COLO668 (cell line): ENCODE results near the gene CLEC18A.
"Not testable (repeated sequence)": the region's sequence is repeated elsewhere in the genome, so short reads cannot be mapped to it uniquely, and the experiment has no call there.

ENCODE experiments used
- DNase-seq: peaks from one replicate; lab custom pipeline; 2025; ENCODE audit not compliant: unreplicated experiment; lab: John Stamatoyannopoulos, UW

CLEC18A gene

GRCh38 chr16:69929480-69929879 is 21.7 kb upstream of the CLEC18A start:
- no peak for DNase-seq

- DNase-seq, result peak; percentile 40
Observed at GRCh38 chr16:69930117-69930776, 20.9 kb upstream of the CLEC18A start.

GRCh38 chr16:69931631-69932030 is 19.5 kb upstream of the CLEC18A start:
- DNase-seq, result no peak

DNA sequence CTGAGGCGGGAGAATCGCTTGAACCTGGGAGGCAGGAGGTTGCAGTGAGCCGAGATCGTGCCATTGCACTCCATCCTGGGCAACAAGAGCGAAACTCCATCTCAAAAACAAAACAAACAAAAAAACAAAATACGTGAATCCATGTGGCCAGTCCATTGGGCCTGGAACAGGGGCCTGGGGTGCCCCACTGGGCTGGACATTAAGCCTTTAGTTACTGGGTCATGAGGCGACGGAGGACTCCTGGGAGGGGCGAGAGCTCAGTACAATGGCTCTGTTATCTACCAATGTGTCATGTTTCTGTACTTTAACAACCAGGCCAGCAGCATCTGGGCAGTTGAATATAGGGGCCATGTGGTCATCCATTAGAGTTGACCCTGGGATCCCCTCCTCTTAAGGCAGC is 18.9 kb upstream of the CLEC18A start:
- no peak for DNase-seq

DNA sequence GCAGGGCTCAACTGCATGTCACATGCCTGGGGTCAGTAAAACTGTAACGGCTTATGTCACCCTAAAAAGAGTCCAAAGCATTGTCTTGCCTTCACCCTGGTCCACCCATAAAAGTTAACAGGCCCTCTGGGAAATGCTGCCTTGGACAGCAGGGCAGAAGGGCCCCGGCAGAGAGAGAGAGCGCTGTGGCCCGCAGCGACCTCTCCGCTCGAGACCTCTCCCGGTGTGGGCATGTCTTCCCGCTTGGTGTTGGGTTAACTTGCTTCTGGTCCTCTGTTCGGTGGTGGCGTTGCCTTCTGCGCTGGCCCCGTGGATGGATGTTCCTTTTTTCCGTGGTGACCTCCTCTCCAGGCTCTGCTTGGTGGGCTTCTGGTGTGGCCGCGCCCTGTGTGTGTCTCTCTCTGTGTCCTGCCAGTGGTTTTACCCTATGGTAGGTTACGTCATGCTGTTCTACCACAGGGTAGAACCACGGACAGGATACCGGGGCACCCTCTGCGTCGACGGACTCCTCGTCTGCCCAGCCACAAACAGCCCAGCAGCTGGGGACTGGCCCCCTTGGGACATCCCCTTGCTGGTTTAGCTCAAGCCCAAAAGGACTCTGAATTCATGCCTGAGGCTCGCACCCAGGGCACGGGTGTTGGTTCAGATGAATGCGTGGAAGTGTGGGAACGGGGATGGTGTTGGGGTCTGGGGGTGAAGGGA is 18.3 kb upstream of the CLEC18A start:
- no peak for DNase-seq

- no peak for DNase-seq
Observed at GRCh38 chr16:69934044-69934443, 17.1 kb upstream of the CLEC18A start.

DNA sequence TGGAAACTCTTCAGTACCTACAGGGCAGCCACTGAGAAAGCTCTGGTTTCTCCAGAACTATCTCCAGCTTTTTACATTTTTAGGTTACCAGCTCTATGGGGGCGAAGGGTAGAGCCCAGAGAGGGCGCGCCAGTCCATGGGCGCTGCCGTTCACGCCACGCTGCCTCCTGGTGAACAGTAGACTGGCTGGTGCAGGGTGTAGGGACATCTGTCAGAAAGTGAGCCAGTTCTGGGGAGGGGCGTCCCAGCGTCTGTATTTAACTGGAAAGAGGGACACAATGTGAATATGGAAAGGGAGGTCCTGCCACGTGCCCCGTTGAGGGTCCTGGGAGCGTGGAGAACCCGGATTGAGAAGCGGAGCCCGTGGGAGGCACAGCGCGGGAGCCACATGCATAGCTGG is 16.4 kb upstream of the CLEC18A start:
- DNase-seq, result no peak

DNA sequence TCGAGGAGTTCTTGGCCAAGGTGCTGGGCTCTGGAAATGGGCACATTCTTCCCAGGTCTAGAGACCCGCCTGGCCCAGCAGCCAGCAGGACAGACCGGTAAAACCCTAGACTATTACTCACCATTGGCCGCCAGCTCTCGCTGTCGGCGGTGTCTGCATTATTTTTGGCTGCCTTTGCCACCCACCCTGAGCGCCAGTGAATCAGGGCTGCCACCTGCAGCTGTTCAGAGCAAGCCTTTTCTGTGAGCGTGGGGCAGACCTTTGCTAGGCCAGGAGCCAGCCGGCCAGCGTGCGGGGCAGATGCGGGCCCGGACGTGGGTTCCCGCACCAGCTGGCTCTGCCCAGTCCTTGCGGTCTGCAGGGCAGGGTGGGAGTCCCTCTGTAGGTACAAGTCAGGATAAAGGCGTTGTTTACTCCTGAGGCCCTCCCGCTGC is 15.8 kb upstream of the CLEC18A start:
- DNase-seq, result no peak

DNA sequence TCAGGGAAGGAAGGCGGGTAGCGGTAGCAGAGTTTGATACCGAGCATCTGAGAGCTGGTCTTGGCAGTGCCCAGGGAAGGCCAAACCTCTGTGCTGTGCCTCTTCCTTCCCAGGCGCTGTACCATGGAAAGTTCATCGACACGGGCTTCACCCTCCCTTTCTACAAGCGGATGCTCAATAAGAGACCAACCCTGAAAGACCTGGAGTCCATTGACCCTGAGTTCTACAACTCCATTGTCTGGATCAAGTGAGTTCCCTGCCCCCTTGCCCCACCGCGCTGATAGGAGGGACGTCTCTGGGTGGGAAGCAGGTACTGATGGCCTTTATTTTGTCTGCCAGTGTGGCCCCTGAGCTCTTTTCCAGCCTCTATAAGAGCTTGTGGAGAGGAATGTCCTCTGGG is 15.4 kb upstream of the CLEC18A start:
- DNase-seq, result no peak

DNA sequence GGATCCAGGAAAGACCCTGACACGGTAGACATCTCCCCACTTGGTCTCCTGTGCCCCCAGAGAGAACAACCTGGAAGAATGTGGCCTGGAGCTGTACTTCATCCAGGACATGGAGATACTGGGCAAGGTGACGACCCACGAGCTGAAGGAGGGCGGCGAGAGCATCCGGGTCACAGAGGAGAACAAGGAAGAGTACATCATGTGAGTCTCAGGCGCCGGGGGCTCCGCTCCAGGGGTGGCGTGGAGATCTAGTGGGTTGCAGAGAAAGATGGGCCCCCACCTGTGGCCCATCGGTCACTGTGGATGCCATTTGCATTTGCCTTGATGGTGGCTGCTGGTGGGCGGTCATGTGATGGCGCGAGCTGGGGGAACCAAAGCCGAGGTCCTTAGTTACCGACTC is 14.9 kb upstream of the CLEC18A start:
- no peak for DNase-seq

GRCh38 chr16:69936751-69937211 is 14.4 kb upstream of the CLEC18A start:
- DNase-seq, result no peak

DNA sequence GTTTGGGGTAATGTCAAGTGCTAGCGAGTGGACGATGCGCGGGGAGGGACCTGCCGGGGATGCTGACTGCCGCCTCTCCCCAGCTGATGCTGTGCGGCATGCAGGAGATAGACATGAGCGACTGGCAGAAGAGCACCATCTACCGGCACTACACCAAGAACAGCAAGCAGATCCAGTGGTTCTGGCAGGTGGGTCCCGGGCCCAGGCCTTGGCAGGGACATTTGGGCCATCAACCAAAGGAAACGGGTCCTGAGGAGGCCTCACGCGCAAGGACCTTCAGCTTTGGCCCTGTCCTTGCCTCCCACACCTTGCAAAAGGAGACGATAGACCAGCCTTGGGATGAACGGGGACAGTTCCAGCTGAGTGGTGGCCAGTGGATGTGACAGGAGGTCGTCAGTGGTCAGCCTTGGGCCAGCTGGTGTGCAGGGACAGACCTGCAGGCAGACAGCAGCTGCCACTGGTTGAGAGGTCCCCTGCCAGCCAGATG is 13.6 kb upstream of the CLEC18A start:
- no peak for DNase-seq

- no peak for DNase-seq
Observed at GRCh38 chr16:69938981-69939820, 11.9 kb upstream of the CLEC18A start.

GRCh38 chr16:69939821-69940585 is 11.1 kb upstream of the CLEC18A start:
- no peak for DNase-seq

GRCh38 chr16:69940676-69941075 is 10.5 kb upstream of the CLEC18A start:
- DNase-seq, result no peak

GRCh38 chr16:69941251-69942098 is 9.7 kb upstream of the CLEC18A start:
- no peak for DNase-seq

DNA sequence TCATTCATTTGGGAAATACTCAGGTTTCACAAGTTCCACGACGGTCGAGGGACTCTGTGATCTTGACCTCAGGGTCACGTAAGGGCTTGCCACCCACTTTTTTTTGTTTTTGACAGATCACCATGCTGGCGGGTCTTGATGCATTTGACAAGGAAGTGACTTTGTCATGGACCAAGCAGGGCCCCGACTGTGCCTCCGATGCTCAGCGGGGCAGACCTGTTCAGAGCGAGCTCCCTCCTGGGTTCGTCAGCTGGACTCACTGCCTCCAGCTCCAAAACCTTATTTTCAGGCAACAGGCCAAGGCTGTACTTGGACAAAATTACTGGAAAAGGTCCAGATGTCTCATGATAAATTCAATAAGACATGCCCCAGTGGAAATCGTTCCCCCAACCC is 9.0 kb upstream of the CLEC18A start:
- no peak for DNase-seq

GRCh38 chr16:69942627-69943170 is 8.4 kb upstream of the CLEC18A start:
- DNase-seq, result no peak

DNA sequence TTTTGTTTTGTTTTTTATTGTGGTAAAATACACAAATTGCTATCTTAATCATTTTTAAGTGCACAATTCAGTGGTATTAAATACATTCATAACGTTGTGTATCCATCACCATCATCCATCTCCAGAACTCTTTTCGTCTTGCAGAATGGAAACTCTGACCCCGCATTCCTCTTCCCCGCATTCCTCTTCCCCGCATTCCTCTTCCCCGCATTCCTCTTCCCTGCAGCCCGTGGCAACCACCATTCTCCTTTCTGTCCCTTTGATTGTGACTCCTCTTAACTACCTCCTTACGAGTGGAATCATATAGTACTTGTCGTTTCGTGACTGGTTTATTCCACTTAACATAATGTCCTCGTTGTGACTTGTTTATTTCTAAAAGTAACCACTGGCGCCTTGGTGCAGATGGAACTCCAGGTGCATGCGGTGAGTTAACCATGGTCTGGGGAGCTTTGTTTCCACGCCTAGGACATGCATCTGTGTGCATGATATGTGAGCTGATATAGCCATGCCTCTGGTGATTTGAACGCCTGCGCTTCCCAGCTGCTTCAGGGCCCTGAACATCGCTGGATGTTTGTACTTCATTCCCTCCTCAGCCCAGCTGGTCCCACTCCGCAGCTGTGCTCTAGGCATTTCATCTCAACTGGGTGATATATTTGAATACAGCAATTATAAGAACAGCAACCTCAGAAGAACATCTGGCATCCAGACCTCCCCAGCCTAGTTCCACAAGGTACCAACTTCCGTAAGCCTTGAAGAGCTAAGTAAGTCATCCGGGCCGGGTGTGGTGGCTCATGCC is 7.7 kb upstream of the CLEC18A start:
- DNase-seq, result not testable (repeated sequence)
